ENCODE data around the gene FAM236B. TPM values are rescaled to one million over a fixed set of nuclear protein-coding genes. Genes with fewer than 3 reads are reported as not detected.
"Not testable (repeated sequence)": the region's sequence is repeated elsewhere in the genome, so short reads cannot be mapped to it uniquely, and the experiment has no call there.

The FAM236B gene
- total RNA-seq, 2 experiments from 2014 or later = not detected

DNA sequence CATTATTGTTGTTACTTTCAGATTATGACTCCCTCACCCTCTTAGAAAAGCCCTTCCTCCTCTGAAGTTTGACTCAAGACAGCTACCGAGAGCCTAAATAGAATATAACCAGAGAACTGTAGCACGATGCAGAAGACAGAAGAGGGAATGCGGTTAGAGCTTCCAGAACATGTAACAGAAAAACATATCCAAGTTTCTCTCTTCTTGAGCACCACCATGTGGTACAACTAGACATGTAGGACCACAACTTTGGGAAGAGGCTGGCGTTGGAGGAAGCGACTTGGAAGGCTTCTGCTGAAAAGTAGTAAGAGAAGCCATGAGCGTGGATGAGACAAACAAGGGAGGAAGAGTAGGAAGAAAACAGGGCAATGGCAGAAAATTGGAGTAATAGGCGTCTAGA lies 36.9 kb downstream of the FAM236B start:
- not testable (repeated sequence) for H3K27me3 Mint-ChIP-seq

DNA sequence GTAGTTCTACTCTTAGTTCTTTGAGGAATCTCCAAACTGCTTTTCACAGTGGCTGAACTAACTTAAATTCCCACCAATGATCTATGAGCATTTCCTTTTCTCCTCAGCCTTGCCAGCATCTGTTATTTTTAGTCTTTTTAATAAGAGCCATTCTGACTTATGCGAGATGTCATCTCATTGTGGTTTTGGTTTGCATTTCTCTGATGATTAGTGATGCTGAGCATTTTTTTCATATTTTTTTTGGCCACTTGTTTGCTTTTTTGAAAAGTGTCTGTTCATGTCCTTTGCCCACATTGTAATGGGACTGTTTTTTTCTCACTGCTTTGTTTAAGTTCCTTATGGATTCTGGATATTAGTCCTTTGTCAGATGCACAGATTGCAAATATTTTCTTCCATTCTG lies 46.9 kb downstream of the FAM236B start:
- Mint-ChIP-seq H3K4me3 (no peak overlapping the region), H3K4me1 (ENCODE audit: low read depth) (no peaks in the 10 kb centered on the region), H3K27ac (no peak overlapping the region), H3K9me3 (no peaks in the 10 kb centered on the region), H3K36me3 (ENCODE audit: low read depth) (no peaks in the 10 kb centered on the region), H3K27me3 (peaks cover 26% of the 10 kb centered on the region)
- TF ChIP-seq, protein P1, sequence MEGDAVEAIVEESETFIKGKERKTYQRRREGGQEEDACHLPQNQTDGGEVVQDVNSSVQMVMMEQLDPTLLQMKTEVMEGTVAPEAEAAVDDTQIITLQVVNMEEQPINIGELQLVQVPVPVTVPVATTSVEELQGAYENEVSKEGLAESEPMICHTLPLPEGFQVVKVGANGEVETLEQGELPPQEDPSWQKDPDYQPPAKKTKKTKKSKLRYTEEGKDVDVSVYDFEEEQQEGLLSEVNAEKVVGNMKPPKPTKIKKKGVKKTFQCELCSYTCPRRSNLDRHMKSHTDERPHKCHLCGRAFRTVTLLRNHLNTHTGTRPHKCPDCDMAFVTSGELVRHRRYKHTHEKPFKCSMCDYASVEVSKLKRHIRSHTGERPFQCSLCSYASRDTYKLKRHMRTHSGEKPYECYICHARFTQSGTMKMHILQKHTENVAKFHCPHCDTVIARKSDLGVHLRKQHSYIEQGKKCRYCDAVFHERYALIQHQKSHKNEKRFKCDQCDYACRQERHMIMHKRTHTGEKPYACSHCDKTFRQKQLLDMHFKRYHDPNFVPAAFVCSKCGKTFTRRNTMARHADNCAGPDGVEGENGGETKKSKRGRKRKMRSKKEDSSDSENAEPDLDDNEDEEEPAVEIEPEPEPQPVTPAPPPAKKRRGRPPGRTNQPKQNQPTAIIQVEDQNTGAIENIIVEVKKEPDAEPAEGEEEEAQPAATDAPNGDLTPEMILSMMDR (IDR thresholded peaks at IDR 0.05) = no peak
- POLR2A ChIA-PET = no interaction called here
- ATAC-seq (no peak), DNase-seq (no peak)
- CTCF ChIA-PET = no interaction called here
- intact Hi-C loops (cut with micrococcal nuclease) = no loop called here

More for the DNA sequence above, 36.9 kb downstream of the FAM236B start:
- CTCF ChIA-PET; H3K4me1 Mint-ChIP-seq (ENCODE audit: low read depth); H3K9me3 Mint-ChIP-seq; H3K27ac Mint-ChIP-seq; DNase-seq; H3K36me3 Mint-ChIP-seq (ENCODE audit: low read depth); intact Hi-C loops (cut with micrococcal nuclease); H3K4me3 Mint-ChIP-seq; POLR2A ChIA-PET; ATAC-seq: not testable (repeated sequence)

DNA sequence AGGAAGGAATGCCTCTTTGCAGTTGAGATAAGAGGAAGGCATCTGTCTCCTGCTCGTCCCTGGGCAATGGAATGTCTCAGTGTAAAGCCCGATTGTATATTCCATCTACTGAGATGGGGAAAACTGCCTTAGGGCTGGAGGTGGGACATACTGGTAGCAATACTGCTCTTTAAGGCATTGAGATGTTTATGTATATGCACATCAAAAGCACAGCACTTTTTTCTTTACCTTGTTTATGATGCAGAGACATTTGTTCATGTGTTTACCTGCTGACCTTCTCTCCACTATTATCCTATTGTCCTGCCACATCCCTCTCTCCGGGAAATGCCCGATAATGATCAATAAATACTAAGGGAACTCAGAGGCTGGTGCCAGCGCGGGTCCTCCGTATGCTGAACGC lies 48.8 kb downstream of the FAM236B start:
- H3K27ac Mint-ChIP-seq; H3K4me1 Mint-ChIP-seq (ENCODE audit: low read depth); POLR2A ChIA-PET; ATAC-seq; DNase-seq; H3K4me3 Mint-ChIP-seq; H3K9me3 Mint-ChIP-seq; intact Hi-C loops (cut with micrococcal nuclease); H3K36me3 Mint-ChIP-seq (ENCODE audit: low read depth); CTCF ChIA-PET: not testable (repeated sequence)
- peaks cover 28% of the 10 kb centered on the region for H3K27me3 Mint-ChIP-seq

Other genes starting within 250 kb of the FAM236B start
- 10 to 100 TPM; 14.6 to 17.8 TPM for gene HDAC8, start 209.8 kb downstream of the FAM236B start, total RNA-seq
- 1 to 10 TPM; 6.9 to 8.0 TPM for gene PHKA1, start 68.4 kb downstream of the FAM236B start, total RNA-seq
- not detected for gene DMRTC1B, start 5.8 kb downstream of the FAM236B start, total RNA-seq
- gene FAM236D, start 25.6 kb upstream of the FAM236B start, total RNA-seq = not detected
- not detected for gene FAM236C, start 130.0 kb upstream of the FAM236B start, total RNA-seq
- gene FAM236A, start 155.5 kb upstream of the FAM236B start, total RNA-seq = not detected
- not detected for gene DMRTC1, start 161.2 kb upstream of the FAM236B start, total RNA-seq
- gene PABPC1L2B, start 220.3 kb upstream of the FAM236B start, total RNA-seq = not detected

Measured in activated CD8-positive, alpha-beta T cell treated with anti-CD3 and anti-CD28 coated beads for 36 hours (primary cell).